GM19395 (cell line): ENCODE measurements around the gene RAMAC.
"Not testable (repeated sequence)": the region's sequence is repeated elsewhere in the genome, so short reads cannot be mapped to it uniquely, and the experiment has no call there.

Experiments
- ATAC-seq: cut with Tn5 transposase; IDR thresholded peaks from one replicate; pipeline ENCODE4 v1.9.1; 2021; ENCODE audit warnings: mild to moderate bottlenecking, moderate library complexity; ENCODE audit not compliant: unreplicated experiment

The RAMAC gene

GRCh38 chr15:83012076-83012426 lies 26.0 kb downstream of the RAMAC start:
- ATAC-seq: no peak

- no peak for ATAC-seq
Measured at GRCh38 chr15:83012636-83013035, 26.6 kb downstream of the RAMAC start.

DNA sequence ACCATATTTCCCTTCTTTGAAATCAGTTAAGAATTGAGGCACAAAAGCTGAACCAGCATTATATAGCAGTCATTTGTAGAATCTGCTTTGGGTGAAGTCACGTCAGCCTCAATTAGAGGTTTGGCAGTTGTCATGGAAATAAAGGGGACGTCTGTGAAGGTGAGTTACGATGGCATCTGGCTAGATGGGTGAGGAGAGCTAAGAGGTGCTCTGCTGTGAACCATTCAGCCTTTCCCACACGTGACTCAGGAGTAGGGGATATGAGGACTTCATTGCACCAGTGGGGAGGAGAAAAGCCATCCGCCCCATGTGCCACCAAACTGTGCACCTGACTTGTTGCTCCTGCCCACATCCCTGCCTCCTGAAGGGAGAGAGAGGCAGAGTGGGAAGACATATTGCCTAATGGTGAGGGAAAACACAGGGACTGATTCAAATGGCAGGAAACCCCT lies 28.2 kb downstream of the RAMAC start:
- no peak for ATAC-seq

GRCh38 chr15:83015361-83015760 lies 29.4 kb downstream of the RAMAC start:
- ATAC-seq: no peak

DNA sequence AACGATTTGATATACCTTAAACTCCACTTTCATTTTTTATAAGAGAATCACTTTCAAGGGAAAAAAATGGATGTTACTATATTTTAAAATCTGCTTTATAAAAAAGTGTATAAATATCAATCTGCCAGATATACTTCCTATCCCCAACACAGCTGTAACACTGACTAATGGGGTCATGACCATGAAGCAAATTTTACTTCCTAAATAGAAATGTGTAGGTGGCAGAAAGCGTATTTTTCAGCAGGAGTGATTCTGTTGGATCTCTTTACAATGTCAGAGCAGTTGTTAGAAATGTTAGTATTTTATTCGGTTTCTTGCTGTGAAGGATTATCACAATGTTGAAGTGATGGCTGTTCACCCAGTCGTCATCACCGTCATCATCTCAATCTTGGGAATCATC lies 30.9 kb downstream of the RAMAC start:
- ATAC-seq: no peak

- ATAC-seq: no peak
Measured at GRCh38 chr15:83018436-83018835, 32.4 kb downstream of the RAMAC start.

GRCh38 chr15:83030021-83030420 lies 44.0 kb downstream of the RAMAC start:
- no peak for ATAC-seq

GRCh38 chr15:83031234-83031633 lies 45.2 kb downstream of the RAMAC start:
- not testable (repeated sequence) for ATAC-seq

DNA sequence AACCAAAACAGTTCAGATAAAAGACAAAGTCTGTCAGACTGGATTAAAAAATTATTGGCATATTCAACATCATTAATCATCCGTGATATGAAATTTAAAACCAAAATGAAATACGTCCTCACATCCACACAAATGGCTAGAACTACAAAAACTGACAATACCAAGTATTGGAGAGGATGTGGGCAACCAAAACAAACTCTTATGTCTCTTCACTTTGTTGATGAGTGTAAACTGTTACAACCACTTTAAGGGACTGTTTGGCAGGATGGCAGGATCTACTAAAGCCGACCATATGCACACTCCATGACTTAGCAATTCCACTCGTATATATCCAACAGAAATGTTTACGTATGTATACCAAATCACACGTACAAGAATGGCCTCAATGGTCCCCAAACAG lies 50.2 kb downstream of the RAMAC start:
- no peak for ATAC-seq

DNA sequence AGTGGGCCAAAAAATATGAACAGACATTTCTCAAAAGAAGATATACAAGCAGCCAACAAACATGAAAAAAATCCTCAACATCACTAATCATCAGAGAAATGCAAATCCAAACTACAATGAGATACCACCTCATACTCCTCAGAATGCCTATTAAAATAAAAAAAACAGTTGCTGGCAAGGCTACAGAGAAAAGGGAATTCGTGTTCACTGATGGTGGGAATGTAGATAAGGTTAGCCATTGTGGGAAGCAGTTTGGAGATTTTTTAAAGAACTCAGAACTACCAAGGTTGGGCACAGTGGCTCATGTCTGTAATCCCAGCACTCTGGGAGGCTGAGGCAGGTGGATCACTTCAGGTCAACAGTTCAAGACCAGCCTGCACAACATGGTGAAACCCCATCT lies 53.2 kb downstream of the RAMAC start:
- ATAC-seq: no peak
